HS-27A (cell line): Measurements from ENCODE around the gene TIMM9.
"Not testable (repeated sequence)": the region's sequence is repeated elsewhere in the genome, so short reads cannot be mapped to it uniquely, and the experiment has no call there.

Experiments
- DNase-seq: peaks from one replicate; pipeline ENCODE4 v3.0.0-alpha.2; 2012; ENCODE audit warnings: low read depth, missing footprints

The TIMM9 gene

DNA sequence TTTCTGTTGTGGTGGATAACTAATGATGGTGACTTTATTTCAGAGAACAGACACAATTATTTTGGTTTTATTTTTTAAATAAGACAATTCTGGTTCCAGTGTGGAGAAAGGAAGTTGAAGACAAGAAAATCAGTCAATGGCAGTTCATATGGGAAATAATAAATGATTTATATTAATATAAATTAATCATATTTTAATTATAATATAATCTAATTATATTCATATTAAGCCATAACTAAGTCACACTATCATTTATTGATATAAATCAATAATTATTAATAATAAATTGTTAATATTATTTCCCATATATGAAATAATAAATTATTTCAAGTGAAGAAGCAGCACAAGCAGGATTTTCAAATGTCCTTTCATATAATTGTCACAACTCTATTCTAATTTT, 28.8 kb downstream of the TIMM9 start:
- DNase-seq, result no peak

DNA sequence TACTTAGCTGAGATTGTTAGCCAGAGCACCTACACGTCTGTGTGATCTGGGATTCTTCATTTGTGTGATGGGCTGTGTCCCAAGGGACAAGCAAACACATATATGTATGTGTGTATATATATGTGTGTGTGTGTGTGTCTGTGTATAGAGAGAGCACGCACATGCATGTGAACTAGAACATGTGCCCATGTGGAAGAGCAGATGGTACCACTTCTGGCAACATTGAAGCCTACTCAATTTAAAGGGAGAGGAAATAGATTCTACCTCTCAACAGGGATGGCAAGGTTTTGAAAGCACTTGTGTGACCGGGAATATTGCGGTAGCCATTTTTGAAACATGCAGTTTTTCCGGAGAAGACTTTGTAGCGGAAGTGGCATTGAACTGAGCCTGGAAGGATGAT, 30.2 kb downstream of the TIMM9 start:
- DNase-seq, result no peak

DNA sequence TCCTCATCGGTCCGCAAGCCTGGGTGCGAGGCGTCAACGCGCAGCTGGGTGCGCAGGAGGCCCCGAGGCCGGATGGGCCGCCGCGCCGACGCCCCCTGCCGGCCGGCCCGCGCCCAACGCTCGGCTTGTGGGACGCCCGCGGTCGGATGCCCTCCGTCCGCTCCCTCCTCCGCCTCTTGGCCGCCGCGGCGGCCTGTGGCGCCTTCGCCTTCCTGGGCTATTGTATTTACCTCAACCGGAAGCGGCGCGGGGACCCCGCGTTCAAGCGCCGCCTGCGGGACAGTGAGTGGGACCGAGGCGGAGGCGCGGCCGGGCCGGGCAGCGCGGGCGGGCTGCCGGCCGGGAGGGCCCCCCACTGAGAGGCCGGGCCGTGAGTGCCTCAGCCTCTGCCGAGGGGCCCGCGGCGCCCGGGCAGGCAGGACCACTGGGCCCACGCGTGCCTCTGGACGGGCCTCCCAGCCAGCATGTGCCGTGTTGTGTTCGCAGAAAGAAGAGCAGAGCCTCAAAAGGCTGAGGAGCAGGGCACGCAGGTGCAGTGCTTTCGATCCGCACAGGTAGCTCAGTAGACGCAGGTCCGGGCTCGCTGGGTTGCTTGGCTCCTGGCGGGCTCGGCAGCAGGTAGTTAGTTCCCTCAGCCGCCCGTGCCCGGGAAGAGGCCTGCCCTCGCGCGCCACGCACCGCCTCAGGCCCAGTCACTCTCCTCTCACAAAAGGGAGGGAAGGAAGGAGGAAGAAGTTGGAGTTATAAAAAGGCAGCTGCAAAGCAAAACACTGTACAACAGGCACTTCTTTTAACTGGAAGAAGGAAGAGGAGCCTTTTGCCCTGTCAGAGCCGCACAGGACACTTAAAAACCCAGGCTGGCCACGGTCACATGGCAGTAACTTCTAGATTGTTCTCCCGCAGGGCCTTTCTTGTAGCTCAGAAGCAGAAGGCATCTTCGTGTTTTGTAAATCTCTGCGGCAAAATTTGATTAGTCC, 31.2 kb downstream of the TIMM9 start, which contains the start of gene TOMM20L:
Gene TOMM20L (plus strand): TSS at position 119 of the 977 bp plus-strand sequence. CDS start 28 bp downstream, at position 147.
- peak; percentile 23 for DNase-seq

DNA sequence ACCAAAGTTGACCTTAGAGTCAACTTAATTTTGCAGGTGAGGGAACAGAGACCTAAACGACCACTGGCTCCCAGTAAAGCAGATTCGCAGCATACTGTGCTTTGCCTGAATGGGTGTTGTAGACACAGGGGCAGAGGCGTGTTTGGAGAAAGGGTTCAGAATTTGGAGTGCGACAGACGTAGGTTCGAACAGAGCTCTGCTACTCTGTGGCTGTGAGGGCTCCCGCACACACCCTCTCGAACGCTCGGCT, 31.8 kb downstream of the TIMM9 start:
- no peak for DNase-seq

DNA sequence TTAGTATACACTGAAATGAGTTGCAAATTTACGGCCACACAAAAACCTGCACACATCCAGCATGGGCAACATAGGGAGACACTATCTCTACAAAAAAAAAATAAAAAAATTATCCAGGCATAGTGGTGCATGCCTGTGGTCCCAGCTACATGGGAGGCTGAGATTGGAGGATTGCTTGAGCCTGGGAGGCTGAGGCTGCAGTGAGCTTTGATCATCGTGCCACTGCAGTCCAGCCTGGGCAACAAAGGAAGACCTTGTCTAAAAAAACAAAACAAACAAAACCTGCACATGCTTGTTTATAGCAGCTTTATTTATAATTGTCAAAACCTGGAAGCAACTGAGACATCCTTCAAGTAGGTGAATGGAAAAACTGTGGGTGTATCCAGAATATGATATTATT, 36.5 kb downstream of the TIMM9 start:
- DNase-seq, result no peak

DNA sequence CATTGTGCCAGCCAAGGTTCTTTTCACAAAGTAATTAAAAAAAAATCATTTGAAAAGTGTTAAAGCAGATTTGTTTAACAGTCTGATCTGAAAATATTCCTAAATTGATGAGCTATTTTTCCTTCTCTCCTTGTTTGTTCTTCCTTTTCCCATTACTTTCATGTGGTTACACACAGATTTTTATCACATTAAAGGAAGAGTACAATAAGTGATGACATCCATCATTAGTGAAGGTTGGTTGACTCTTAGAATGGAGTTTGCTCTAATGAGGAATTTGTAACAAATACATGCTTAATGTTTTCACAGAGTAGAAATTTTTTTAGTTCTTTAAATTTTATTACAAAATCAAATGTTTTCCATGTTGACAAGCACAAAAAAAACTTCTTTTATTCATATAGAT, 50.5 kb downstream of the TIMM9 start:
- no peak for DNase-seq

DNA sequence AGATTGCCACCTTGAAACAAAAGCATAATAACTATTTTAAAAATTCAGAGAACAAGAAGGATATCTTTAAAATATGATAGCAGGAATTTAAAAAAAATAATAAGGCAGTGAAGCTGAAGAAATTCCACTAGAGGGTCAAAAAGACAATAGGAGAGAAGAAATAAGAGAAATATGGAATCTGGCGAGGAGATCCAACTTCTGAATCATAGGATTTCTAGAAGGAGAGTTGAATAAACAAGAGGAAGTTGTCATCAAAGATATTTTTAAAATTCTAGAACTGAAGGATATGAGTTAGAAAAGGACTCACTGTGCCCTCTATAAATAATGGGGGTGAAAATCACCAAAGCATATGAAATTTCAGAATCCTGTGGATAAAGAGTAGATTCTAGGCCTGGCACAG, 58.4 kb downstream of the TIMM9 start:
- DNase-seq, result no peak

DNA sequence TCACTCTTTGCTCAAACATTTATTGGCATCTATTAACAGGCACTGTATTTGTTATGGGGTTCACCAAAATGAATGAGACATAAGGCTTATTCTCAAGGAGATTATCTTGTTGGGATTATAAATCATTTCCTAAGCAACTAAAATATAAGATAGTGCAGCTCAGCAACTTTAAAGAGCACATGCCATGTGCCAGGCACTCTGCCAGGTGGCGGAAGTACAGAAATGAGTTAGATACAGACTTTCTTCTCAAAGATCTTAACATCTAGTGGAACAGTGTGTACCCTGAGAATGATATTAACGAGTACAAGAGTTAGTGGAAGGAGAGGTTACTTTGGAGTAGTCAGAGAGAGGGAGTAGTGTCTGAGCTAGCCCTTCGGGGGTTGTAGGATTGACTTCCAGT, 60.0 kb downstream of the TIMM9 start:
- DNase-seq, result no peak

DNA sequence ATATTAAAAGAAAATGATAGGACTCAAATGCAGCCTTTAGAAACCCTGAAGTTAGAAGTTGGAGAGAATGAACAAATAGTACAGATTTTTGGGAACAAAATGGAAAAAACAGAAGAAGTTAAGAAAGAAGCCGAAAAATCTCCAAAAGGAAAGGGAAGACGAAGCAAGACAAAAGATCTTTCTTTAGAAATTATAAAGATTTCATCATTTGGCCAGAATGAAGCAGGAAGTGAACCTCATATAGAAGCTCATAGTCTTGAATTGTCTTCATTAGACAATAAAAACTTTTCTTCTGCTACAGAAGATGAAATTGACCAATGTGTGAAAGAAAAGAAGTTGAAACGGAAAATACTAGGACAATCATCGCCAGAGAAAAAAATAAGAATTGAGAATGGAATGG, 63.0 kb downstream of the TIMM9 start:
- DNase-seq, result no peak

DNA sequence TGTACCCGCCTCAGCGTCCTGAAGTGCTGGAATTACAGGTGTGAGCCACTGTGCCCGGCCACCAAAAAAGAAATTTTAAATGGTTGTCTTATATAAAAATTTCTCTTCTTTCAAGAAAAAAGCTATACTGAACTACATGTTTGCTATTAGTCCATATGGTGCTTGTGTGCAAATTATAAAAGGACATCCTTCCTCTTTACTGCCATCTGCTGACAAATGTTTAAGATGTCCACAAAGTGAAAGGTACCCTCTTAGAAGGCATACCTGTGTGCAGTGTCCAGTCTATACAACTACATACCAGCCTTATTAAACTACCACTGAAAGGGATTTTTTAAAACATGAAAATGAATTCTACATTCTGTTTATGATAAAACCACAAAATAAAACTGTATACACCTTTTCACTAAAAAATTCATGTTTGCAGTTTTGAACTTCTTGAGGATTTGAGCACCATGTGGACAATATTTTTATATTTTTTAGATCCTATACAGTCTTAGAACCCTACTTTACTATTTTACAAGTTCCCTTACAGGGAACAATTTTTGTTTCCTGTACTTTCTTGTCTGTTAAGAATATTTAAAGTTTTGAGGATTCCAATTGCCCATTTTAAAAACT, 64.4 kb downstream of the TIMM9 start:
- DNase-seq, result no peak

DNA sequence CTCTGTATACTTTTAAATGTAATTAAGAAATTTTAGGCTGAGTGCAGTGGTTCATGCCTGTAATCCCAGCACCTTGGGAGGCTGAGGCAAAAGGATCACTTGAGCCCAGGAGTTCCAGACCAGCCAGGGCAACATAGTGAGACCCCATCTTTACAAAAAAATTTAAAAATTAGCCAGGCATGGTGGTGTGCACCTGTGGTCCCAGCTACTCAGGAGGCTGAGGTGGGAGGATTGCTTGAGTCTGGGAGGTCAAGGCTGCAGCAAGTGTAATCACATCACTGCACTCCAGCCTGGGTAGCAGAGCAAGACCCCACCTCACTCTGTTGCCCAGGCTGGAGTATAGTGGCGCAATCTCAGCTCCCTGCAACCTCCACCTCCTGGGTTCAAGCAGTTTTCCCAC, 65.1 kb downstream of the TIMM9 start:
- not testable (repeated sequence) for DNase-seq
